Activated gamma-delta T cell (primary cell): Measurements from ENCODE around the gene RBM15.

Experiments
- DNase-seq: peaks from one replicate; lab custom pipeline; 2025; lab: John Stamatoyannopoulos, UW
- total RNA-seq, 2 donors: gene quantifications; one replicate each; lab custom pipeline; 2026; lab: John Stamatoyannopoulos, UW

RBM15 gene, protein sequence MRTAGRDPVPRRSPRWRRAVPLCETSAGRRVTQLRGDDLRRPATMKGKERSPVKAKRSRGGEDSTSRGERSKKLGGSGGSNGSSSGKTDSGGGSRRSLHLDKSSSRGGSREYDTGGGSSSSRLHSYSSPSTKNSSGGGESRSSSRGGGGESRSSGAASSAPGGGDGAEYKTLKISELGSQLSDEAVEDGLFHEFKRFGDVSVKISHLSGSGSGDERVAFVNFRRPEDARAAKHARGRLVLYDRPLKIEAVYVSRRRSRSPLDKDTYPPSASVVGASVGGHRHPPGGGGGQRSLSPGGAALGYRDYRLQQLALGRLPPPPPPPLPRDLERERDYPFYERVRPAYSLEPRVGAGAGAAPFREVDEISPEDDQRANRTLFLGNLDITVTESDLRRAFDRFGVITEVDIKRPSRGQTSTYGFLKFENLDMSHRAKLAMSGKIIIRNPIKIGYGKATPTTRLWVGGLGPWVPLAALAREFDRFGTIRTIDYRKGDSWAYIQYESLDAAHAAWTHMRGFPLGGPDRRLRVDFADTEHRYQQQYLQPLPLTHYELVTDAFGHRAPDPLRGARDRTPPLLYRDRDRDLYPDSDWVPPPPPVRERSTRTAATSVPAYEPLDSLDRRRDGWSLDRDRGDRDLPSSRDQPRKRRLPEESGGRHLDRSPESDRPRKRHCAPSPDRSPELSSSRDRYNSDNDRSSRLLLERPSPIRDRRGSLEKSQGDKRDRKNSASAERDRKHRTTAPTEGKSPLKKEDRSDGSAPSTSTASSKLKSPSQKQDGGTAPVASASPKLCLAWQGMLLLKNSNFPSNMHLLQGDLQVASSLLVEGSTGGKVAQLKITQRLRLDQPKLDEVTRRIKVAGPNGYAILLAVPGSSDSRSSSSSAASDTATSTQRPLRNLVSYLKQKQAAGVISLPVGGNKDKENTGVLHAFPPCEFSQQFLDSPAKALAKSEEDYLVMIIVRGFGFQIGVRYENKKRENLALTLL
- total RNA-seq: 89.6 to 90.2 reads per million in 2 donors

DNA sequence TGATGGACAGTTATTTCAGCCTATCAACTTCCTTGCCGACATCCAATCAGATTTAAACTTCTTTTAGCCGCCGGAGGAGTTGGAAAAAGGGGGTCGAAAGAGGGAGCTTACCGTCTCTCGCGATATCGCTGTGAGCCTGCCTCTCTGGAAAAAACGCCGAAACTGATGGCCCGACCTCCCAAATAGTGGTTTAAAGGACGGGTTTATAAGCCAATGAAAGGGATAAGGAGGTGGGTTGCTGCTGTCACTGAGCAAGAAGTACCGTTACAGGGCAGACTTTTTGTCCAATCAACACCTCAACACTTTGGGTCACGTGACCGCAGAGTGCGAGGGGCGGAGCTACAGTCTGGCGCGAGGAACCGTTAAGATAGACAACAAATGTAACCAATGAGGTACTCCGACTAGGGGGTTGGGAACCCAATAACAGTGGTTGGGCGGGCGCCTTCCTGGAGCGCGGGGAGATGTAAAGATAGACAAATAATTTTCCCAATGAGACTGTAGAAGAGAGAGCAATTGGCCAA is at the start of gene RBM15:
Gene RBM15, plus strand, starts transcription at position 492 of the 521 bp plus-strand sequence. Its CDS starts 29 bp downstream, at position 521.
- DNase-seq: peak; percentile 77

DNA sequence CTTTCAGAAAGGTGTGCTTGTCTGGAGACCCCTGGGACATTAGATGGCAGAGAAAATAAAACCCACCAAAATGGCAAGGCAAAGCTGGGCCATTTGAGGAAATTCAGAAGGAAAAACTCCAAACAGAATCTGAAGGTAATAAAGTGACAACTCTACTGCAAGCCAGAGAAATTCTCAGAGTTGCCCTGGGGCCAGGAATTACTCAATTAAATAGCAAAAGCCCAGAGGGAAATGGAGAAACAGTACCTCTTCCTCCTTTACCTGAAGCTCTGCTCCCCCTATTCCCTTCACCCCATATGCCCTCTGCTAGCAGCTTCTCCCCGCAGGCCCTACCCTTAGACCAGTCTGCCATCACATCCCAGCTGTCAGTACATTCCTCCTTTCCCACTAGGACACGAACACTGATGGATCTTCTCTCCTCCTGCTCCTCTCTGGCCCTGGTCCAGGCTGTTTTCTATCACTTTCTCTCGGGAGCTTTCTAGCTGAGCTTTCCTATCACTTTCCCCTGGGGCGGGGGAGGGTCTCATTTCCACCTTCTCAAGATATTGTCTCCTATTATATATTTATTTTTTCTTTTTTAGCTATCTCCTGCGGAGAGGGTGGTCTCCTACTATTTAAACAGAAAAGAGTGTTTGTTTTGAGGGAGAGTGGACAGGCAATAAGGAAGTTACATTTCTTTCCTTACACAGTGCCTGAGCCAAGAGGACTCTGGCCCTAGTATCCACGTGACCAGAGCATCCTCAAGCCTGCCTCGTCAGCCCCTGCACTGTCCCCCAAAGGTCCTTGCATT is 47.7 kb upstream of the RBM15 start:
- no peak for DNase-seq

DNA sequence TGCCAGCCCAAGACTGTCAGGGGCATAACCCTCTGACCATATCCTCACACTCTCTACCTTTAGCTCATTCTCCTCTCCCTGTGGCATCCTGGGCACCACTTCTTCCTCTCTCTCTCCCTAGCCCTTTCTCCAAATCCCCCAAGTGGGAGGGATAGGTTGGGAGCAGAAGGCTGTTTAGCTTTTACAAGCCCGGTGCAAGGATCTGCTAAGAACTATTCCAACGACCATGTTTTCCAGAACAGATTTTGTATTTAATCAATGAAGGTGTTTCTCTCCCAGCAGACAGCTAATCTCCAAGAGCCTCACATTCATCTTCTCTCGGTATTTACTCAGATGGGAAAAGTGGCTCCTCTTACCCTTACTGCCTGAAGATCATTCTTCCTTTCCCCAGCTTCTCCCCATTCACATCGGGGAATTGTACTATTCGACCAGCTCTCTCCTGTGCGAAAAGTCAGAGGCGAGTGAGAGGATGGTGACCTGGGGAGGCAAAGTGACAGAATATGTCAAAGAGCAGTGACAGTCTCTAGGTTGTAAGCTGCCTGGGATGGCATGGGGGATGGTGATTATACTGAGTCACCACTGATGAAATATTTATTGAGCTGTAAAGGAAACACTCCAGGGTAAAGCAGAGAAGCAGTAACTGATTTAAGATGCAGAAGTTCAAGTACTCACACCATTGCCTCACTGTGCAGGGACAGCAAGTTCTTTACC is 47.0 kb upstream of the RBM15 start:
- DNase-seq: no peak

DNA sequence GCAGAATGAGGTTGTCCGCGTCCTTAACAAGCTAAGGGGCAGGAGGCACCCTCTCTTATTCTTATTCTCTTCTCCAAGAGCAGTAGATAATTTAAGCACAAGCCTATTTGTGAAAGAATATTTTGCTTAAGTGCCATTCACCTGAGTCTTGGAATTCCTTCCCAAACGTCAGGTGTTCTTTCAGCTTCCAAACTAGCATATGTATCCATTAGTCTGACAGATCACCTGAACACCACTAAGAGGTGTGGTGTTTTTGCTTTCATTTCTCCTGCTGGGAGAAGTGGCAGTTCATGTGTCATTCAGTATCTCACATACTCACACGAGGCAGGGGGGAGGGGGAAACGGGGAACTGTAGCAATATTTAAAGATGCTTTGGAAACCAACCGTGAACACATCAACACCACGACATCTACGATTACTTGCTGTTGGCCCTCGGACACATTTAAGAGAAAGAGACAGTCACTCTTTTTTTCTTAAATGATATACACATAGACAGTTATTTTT is 45.5 kb upstream of the RBM15 start:
- DNase-seq: no peak

DNA sequence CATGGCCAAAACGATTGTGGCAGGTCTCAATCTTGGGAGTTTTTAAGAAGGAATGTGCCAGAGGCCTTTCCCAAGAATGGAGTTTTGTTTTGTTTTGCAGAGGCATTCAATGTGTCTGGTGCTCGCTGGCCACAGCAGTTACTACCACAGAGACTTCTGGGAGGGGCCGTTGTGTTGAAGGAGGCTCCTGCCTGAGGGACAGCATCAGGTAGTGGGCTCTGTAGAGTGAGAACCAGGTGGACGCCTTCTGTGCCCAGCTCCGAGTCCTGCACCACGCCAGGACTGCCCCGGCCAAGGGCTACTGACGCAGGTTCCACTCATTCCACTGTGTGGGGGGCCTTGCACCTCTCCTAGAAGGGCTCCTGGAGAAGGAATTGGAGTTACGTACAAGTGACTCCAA is 44.9 kb upstream of the RBM15 start:
- DNase-seq: no peak

DNA sequence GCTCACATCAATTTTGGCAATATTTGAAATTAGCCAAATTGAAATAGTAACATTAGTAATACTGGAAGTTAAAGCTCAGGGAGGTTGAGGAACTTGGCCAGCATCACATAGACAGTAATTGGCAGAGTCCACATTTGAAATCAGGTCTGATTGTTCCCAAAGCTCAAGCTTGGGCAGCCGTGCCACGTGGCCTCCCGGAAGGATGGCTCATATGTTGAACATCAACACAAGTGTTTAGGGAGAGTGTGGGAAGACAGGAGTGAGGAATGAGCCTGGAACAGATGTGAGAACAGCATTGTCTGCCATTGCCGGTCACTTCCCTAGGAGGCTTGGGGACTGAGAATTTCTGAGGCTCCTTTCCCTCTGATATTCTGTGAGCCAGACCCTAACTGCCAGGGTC is 40.2 kb upstream of the RBM15 start:
- DNase-seq: no peak

DNA sequence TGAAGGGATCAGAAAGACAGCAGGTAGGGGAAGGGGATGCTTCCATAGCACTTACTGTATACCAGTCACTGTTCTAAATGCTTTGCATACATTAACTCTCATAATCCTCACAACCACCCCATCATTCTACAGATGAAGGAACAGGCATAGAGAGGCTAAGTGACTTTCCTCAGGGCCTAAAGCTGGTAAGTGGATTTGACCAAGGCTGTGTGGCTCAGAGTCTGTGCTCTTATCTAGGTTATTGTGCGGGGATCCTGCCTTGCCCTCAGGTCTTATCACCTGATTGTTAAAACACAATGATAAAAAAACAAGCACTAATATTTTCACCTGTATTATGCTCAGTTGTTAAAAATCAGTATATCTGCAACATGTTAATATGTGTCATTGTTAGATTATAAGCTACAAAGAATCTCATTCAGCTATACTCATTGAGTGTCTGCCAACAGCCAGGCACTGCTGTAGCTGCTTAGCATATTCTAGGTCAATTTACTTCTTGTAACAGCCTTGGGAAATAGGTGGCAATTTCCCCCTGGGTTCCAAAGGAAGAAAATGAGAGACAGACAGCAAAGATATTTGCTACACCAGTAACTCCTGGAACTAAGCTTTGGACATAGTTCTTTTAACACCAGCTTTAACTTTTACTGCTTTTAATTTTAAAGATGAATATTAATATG is 38.6 kb upstream of the RBM15 start:
- DNase-seq: no peak

DNA sequence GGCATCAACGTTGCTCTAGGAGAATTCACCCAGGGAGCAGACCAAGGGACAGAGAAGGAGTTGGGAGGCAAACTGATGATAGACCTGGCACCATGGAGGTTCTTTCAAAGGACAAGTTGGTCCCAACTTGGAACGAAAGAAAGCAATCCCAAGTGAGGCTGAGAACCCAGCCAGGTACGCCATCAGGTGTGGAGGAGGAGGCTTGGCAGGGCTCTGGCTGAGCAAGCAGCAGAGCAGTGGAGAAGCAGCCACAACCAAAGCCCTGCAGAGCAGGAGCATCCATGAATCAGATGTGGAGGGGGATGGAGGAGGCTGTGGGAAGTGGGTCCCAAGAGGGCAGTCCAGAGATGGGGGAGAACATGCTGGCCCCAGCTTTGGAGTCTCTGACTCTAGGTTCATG is 36.3 kb upstream of the RBM15 start:
- DNase-seq: no peak

DNA sequence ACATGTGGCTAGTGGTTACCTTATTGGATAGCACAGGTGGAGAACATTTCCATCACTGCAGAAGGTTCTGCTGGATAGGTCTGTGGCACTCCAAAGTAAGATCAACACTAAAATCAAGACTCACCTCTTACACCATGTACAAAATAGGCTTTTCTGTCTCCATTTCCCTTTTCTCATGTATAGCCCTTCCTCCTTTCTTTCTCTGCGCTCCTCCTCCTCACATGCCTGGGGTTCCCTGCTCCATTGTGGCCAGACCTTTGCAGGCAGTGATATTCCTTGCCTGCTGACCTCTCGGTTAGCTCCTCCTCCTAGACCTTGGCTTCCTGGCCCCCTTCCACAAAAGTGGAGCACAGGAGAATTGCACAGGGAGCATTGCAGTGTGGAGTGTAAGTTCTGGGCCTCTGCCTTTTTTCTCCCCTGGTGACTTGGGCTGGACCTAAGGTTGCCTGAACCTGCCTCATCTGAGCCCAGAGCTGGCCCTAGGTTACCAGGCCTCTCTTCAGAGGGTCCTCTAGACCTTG is 33.2 kb upstream of the RBM15 start:
- no peak for DNase-seq

DNA sequence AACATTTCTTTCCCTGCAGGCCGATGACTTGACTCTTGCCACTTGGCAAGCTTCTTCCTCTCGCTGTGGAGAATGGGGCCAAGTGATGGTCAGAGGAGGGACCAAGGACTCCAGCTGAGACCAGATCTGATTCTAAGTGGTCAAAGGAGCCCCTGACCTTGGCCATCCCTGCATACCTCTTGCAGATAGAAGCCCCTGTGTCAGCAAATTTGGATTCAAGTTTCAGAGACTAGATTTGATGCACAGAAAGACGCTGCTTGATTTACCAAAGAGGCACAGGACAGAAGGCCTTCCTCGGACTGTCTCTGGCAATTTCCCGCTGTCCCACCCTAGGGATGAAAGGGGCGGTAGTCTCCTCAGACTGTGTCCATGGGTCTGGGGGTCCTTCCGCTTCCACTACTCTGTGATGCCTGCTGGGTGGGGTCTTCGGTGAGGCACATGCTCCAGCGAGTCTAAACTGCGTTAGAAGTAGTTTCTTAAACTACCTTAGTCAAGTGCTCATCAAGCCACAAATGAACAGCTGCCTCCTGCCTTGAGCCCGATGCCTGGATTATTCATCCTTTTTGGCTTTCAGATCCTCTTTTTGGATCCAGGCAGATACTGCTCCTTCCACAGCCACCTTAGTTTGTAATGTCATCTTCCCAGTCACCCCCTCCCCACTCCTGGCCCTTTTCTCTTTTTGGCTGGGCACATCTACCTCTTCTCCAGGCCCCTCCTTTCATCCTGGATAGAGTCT is 31.8 kb upstream of the RBM15 start:
- DNase-seq: no peak

DNA sequence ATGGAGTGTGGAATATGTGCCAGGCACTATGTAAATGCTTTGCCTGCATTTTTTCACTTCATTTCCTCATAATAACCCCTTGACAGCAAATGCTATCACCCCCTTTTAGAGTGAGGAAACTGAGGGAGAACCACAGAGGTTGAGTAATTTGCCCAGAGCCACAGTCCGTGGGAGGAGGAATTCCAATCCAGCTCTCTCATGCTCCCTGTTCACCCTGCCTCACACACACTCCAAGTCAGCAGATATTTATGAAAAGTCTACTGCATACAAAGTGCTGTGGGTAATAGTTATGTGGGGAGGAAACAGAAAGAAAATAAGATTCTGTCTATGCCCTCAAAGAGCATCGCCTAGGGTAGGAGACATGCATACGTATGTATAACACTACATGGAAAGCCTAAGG is 30.9 kb upstream of the RBM15 start:
- no peak for DNase-seq

DNA sequence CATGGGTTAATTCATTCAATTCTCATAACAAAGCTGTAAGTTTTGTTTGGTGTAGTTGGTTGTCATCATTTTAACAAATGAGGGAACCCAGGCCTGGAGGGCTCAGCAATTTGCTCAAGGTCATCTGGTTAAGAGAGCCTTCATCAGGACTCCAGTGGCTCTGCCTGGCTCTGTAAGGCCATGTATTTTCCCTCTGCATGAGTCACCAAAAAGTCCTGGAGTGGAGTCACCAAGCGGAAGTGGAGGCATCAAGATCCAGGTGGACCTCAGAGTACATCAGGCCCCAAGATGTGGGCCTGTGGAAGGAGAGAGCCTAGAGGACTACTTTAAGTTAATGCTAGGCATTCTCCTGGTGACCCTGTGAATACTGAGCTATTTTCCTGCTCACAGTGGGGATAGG is 30.0 kb upstream of the RBM15 start:
- no peak for DNase-seq

DNA sequence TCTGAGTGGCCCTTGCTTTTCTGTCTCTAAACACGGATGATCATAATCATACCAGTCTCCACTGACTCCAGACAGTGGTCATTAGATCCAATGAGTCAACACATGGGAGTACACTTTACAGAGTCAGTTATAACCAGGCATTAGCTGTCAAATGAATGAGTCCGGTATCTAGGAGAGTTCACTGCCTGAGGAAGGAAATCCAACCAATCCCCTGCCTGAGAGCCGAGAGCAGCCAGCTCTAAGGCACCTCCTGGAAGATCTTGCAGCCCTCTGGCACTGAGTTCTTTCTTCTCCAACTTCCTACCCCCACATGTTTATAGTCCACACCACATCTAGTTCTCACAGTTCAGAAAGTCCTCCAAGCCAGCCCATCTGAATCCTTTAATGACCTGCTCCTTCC is 29.4 kb upstream of the RBM15 start:
- DNase-seq: no peak

DNA sequence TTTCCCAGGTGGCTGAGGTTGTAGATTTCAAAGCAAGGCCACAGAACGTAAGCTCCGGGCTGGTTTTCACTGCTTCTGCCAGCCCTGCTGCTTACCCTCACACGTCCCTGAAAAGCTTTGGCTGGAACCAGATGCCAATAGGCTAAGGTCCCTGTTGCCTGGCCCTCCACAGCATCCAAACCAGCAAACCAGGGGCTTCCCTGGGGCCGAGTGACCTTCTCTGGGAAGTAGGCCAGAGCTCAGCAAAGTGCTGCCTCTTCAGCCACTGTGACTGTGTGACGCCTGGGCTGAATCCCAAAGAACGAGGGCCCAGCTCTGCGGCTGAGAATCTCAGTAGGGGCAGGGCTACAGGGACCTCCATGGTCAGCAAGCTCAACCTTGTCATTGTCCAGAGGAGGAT is 28.9 kb upstream of the RBM15 start:
- DNase-seq: no peak

DNA sequence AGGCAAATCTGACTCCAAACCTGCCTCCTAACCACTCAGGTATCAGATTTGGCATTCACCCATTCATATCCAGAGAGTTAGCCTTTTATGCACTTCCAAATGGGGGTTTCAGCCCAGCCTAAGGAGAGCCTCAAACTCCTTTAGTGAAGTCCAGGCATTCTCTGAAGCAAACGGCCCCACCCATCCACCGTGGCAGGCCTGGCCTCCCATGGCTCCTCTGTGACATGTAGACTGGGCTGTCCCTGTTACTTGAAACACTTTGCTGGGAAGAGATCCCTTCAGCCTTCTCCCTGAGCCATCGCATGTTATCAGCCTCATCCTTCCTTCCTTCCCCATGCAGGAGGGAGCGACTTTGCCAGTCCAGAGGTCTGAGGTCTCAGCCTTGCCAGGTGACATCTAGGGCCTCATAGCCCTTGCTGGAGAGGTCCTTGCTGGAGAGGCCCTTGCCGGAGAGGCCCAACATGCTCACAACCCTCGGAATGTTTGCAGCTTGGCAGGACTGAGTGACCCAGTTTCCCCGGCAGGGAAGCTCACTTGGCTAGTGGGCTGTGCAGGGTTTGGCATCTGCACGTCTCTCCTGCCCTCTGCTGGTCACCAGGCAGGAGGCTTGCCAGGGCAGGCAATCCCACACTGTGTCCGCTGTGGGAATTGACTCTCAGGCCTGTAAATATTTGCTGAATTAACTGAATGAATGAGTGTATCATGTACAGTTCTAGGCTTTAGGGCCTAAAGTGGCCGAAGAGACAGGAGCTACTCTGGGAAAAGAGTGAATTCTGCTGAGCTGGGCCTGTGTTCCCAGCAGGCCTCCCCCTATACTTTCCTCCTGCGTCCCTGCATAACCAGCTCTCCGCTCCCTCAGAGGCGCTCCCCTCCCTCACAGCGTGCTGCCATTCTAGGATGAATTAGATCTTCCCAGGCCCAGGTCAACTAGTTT is 26.7 kb upstream of the RBM15 start:
- DNase-seq: no peak

DNA sequence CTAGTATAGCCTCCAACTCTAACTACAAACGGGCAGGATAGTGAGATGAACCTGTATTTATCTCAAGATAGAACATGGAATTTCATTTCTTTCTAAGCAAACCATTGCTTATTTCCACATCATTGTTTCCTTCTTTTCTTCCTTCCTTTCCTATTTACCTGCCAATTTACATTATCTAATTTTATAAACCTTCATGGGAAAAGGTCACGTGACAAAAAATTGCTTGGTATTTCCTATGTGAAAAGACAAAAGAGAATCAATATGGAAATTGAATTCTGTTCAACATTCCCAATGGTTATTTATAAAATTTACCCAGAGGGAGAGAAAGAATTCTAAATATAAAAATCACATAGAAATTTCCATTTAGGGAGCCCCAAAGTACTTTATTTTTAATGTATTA is 22.4 kb upstream of the RBM15 start:
- no peak for DNase-seq

DNA sequence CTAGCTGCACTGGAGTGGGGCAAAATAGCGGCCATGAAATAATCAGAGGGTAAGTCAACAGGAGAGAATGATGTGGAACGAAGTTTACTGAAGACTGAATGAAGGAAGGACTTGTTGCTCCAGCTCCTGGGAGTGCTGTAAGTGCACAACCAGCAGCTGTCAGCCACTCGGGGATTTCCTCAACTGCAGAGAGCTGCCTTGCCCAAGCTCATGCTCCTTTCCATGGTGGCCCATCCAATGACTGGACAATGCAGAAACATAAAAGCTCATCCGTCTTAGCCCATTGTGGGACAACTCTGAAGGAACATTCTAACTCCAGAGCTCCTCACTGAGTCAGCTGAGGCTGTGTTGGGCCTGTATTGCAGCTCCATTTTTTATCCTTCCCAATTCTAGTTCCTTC is 21.1 kb upstream of the RBM15 start:
- no peak for DNase-seq
